Measurements from ENCODE around the gene EDIL3. TPM values are rescaled to one million over a fixed set of nuclear protein-coding genes. Genes with fewer than 3 reads are reported as not detected.

Gene EDIL3
- total RNA-seq, 1 donor from 2014 or later: 15.2 TPM

DNA sequence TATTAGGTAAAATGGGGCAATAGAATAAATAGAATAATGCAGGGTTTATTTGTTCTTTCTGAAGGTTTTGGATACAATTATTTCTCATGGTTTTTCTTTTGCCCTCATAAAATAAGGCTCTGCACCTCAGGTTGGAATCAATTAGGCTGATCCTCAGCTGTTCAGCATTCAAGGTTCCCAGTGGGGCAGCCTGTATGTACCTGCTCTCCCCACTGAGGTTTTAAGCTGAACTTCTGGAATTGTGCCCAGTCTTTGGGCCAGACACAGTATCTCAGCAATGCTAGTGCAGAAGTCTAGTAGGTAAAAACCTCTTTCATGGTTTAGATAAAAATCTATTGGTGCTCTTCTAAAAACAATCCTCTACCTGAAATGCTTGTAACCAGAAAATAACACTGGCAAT, 98.0 kb downstream of the EDIL3 start:
- no peak overlapping the region for H3K27ac ChIP-seq
- H3K36me3 ChIP-seq: no peaks in the 10 kb centered on the region
- H3K9me3 ChIP-seq: no peaks in the 10 kb centered on the region
- TF ChIP-seq, protein P1, sequence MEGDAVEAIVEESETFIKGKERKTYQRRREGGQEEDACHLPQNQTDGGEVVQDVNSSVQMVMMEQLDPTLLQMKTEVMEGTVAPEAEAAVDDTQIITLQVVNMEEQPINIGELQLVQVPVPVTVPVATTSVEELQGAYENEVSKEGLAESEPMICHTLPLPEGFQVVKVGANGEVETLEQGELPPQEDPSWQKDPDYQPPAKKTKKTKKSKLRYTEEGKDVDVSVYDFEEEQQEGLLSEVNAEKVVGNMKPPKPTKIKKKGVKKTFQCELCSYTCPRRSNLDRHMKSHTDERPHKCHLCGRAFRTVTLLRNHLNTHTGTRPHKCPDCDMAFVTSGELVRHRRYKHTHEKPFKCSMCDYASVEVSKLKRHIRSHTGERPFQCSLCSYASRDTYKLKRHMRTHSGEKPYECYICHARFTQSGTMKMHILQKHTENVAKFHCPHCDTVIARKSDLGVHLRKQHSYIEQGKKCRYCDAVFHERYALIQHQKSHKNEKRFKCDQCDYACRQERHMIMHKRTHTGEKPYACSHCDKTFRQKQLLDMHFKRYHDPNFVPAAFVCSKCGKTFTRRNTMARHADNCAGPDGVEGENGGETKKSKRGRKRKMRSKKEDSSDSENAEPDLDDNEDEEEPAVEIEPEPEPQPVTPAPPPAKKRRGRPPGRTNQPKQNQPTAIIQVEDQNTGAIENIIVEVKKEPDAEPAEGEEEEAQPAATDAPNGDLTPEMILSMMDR (IDR thresholded peaks at IDR 0.05): no peak
- TF ChIP-seq POLR2AphosphoS5 (IDR thresholded peaks at IDR 0.05; ENCODE audit: insufficient read depth in 1 of 2, low read depth in 1 of 2) (no peak), POLR2A (IDR thresholded peaks at IDR 0.05) (no peak)
- H3K27me3 ChIP-seq: no peaks in the 10 kb centered on the region
- intact Hi-C loops (cut with DNase I): no loop called here
- H3K4me3 ChIP-seq: no peak overlapping the region
- no peak for DNase-seq (ENCODE audit: extremely low spot score in 2 of 2)
- no peaks in the 10 kb centered on the region for H3K4me1 ChIP-seq

DNA sequence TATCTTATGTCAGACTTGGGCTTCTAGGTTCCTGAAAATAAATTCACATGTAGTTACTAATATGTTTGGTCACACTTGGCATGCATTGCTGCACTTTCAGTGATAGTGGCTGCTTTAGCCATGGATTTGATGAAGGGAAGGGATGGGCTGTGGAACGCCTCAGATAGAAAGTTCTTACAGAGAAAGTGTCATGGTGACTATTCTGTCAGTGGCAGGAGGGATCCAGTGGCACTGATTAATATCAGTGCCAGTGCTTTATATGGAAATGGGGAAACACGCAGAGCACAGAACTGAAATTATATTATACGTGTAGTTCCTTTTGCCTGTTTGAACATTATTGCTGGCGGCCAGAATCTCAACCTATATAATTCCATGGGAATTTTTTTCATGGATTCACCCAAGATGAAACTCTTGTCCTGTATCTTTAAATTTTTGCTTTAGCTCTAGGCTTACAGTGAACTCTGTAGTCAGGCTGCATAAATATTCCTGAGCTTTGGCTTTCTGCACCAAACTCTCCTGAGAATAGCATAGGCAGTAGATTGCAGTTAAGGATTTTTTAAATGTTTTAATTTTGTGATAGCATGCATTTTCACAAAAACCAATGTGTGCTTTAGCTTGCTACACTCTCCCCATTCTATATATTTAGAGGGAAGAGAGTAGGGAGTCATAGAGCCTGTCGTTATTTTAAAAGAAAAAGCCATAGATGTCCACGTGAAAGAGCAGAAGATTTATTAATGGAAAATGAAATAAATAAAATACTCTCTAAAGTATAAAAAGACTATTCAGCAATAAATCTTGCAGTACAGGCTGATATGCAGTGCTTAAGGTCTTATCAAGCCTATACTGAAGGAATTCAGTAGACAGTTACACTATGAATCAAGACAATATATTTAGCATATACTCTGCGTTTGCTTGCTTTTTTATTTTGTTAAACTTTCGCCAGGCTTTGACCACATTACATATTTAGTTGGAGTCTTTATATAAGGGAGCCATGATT, 98.7 kb downstream of the EDIL3 start:
- TF ChIP-seq, protein P1 (IDR thresholded peaks at IDR 0.05): no peak
- TF ChIP-seq POLR2AphosphoS5 (IDR thresholded peaks at IDR 0.05; ENCODE audit: insufficient read depth in 1 of 2, low read depth in 1 of 2) (no peak), POLR2A (IDR thresholded peaks at IDR 0.05) (no peak)
- no peak for DNase-seq (ENCODE audit: extremely low spot score in 2 of 2)
- Histone ChIP-seq H3K27me3 (no peaks in the 10 kb centered on the region), H3K27ac (no peak overlapping the region), H3K4me3 (no peak overlapping the region), H3K36me3 (no peaks in the 10 kb centered on the region), H3K9me3 (no peaks in the 10 kb centered on the region), H3K4me1 (no peaks in the 10 kb centered on the region)
- intact Hi-C loops (cut with DNase I): no loop called here

DNA sequence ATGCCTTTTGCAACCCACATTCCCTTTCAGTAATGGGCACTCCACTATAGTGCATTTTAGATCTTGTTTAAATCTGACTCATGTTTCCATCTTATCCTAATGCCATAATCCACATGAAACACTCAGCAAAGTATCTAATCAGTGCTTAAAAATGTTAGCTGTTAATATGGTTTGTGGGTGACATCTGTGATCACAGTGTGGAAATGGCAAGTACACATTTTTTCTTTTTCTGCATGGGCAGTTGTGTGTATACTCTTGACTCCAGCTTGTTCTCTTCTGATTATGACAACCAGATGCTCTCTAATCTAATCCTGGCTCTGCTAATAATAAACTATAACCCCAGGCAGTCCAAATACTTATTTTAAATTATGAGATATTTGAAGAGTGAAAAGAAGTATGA, 103.3 kb downstream of the EDIL3 start:
- TF ChIP-seq, protein P1 (IDR thresholded peaks at IDR 0.05): no peak
- TF ChIP-seq POLR2A (IDR thresholded peaks at IDR 0.05) (no peak), POLR2AphosphoS5 (IDR thresholded peaks at IDR 0.05; ENCODE audit: insufficient read depth in 1 of 2, low read depth in 1 of 2) (no peak)
- no peaks in the 10 kb centered on the region for H3K36me3 ChIP-seq
- DNase-seq (ENCODE audit: extremely low spot score in 2 of 2): no peak
- no peaks in the 10 kb centered on the region for H3K27me3 ChIP-seq
- no peaks in the 10 kb centered on the region for H3K4me1 ChIP-seq
- intact Hi-C loops (cut with DNase I): no loop called here
- H3K4me3 ChIP-seq: no peak overlapping the region
- H3K27ac ChIP-seq: no peak overlapping the region
- no peaks in the 10 kb centered on the region for H3K9me3 ChIP-seq

DNA sequence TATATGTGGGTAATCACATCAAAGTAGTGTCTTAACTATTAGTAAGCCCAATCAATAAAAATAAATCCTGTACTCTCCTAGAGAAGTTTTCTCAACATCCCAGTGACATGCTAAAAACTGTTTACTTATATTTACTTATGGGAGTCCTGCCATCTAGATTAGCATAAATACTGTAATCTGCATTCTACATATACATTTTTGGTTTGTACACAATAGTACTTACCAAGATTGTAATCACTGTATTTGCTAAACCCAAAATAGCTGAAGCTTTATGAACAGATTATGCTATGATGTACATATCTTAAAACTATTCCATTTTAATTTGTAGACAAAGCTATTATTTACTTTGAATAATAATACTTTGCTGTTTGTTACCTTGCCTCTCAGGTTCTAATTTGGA, 105.4 kb downstream of the EDIL3 start:
- no peak for TF ChIP-seq POLR2AphosphoS5 (IDR thresholded peaks at IDR 0.05; ENCODE audit: insufficient read depth in 1 of 2, low read depth in 1 of 2)
- TF ChIP-seq POLR2A (IDR thresholded peaks at IDR 0.05): no peak
- TF ChIP-seq, protein P1 (IDR thresholded peaks at IDR 0.05): no peak
- Histone ChIP-seq H3K9me3 (no peaks in the 10 kb centered on the region), H3K4me3 (no peak overlapping the region), H3K27me3 (no peaks in the 10 kb centered on the region), H3K27ac (no peak overlapping the region), H3K4me1 (no peaks in the 10 kb centered on the region), H3K36me3 (no peaks in the 10 kb centered on the region)
- intact Hi-C loops (cut with DNase I): no loop called here
- DNase-seq (ENCODE audit: extremely low spot score in 2 of 2): no peak

DNA sequence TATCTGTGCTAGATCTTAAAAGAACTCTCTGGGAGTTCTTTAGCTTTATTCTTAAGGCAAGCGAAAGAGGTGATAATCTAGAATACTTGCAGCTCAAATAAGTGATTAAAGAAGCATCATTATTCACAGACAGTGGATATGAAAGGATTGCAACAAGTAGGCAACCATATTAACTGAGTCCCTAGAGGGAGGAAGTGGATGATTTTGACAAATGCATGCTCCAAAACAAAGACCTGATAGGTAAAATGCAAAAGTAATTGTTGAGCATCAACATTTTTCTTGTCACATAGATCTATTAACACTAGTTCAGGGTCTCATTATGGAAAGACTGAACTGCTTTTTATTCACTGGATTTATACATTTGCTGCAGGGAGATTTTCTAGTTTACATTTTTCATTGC, 109.1 kb downstream of the EDIL3 start:
- H3K9me3 ChIP-seq: no peaks in the 10 kb centered on the region
- H3K27ac ChIP-seq: no peak overlapping the region
- no peak for DNase-seq (ENCODE audit: extremely low spot score in 2 of 2)
- intact Hi-C loops (cut with DNase I): no loop called here
- H3K27me3 ChIP-seq: no peaks in the 10 kb centered on the region
- H3K4me1 ChIP-seq: no peaks in the 10 kb centered on the region
- no peaks in the 10 kb centered on the region for H3K36me3 ChIP-seq
- H3K4me3 ChIP-seq: no peak overlapping the region
- TF ChIP-seq POLR2AphosphoS5 (IDR thresholded peaks at IDR 0.05; ENCODE audit: insufficient read depth in 1 of 2, low read depth in 1 of 2): no peak
- no peak for TF ChIP-seq POLR2A (IDR thresholded peaks at IDR 0.05)
- TF ChIP-seq, protein P1 (IDR thresholded peaks at IDR 0.05): no peak
